MG63 (cell line): ENCODE measurements around the gene HAT1. TPM values are rescaled to one million over a fixed set of nuclear protein-coding genes. Genes with fewer than 3 reads are reported as not detected.
"Not testable (repeated sequence)": the region's sequence is repeated elsewhere in the genome, so short reads cannot be mapped to it uniquely, and the experiment has no call there.

Source experiments
- DNase-seq: peaks from one replicate; pipeline ENCODE4 v3.0.0-alpha.2; 2020
- H3K27me3 ChIP-seq: fragments of 250-450 bp; sonication (Bioruptor Pico); 2 replicates; pipeline ENCODE4 v1.5.1; 2020; ENCODE audit warnings: mild to moderate bottlenecking, moderate library complexity
- H3K36me3 ChIP-seq: fragments of 250-450 bp; sonication (Bioruptor Pico); 2 replicates; pipeline ENCODE4 v1.5.1; 2020; ENCODE audit warnings: mild to moderate bottlenecking, moderate library complexity
- H3K4me3 ChIP-seq: fragments of 250-450 bp; sonication (Bioruptor Pico); 2 replicates; pipeline ENCODE4 v1.5.1; 2020; ENCODE audit warnings: mild to moderate bottlenecking, moderate library complexity
- H3K9me3 ChIP-seq: fragments of 250-450 bp; sonication (Bioruptor Pico); 2 replicates; pipeline ENCODE4 v1.5.1; 2020; ENCODE audit warnings: mild to moderate bottlenecking, moderate library complexity
- total RNA-seq: library from RNA; depleted of rRNA; stranded (reverse); fragments of >200 nt; shearing (Covaris generic); gene quantifications from 2 replicates; pipeline ENCODE4 v1.2.3, GENCODE V29; 2014; ENCODE audit warnings: low replicate concordance; rRNA removed

HAT1 gene
- total RNA-seq = 51.3 and 118 TPM in 2 replicates

DNA sequence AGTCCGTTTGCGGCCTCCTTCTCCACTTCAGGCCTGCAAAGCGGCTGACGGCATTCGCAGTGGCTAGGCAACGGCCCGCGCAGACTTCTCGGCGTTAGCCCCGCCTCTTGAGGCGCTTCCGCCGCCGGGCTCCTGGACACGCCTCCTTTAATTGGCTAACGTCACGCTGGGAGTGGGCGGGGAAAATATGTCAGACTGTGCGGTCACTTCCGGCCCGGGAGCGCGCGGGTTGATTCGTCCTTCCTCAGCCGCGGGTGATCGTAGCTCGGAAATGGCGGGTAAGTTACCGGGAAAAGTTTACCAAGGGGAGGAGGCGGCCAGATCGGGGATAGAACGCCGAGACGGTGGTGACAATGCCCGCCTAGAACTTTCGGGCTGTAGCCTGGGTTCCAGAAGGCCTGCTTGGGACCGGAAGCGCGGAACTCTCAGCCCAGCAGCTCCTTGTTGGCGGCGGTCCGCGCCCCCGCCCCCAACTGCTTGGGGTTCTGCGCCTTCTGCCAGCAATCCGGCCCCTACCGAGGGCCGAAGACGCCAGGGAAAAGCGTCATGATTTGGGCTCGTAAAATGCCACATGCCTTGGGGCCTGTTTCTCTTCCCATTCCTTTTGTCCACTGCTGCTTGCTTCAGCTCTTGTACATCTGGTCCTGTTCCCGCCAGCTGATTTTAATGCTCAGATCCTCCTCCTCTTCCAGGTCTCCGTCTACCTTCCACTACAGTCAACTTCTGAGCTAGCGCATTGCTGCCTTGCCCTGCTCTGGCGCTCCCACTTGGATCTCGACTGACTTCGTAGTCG is at the start of gene HAT1:
TSS of gene HAT1 (plus strand) at position 232 of the 793 bp plus-strand sequence. CDS start at position 272, 40 bp downstream.
- H3K27me3 ChIP-seq = no peaks in the 10 kb centered on the region
- H3K36me3 ChIP-seq = peaks cover 34% of the 10 kb centered on the region
- peak within 1 kb of the TSS; percentile 68 for H3K4me3 ChIP-seq
- peak; percentile 95 for DNase-seq
- no peaks in the 10 kb centered on the region for H3K9me3 ChIP-seq

- Histone ChIP-seq H3K4me3 (no peak overlapping the region), H3K36me3 (peaks cover 12% of the 10 kb centered on the region), H3K9me3 (no peaks in the 10 kb centered on the region), H3K27me3 (no peaks in the 10 kb centered on the region)
- DNase-seq = no peak
Observed at GRCh38 chr2:171874517-171874916, 47.7 kb upstream of the HAT1 start.

- Histone ChIP-seq H3K4me3 (no peak overlapping the region), H3K36me3 (peaks cover 12% of the 10 kb centered on the region), H3K9me3 (no peaks in the 10 kb centered on the region), H3K27me3 (no peaks in the 10 kb centered on the region)
- no peak for DNase-seq
Observed at GRCh38 chr2:171874963-171875362, 47.3 kb upstream of the HAT1 start.

DNA sequence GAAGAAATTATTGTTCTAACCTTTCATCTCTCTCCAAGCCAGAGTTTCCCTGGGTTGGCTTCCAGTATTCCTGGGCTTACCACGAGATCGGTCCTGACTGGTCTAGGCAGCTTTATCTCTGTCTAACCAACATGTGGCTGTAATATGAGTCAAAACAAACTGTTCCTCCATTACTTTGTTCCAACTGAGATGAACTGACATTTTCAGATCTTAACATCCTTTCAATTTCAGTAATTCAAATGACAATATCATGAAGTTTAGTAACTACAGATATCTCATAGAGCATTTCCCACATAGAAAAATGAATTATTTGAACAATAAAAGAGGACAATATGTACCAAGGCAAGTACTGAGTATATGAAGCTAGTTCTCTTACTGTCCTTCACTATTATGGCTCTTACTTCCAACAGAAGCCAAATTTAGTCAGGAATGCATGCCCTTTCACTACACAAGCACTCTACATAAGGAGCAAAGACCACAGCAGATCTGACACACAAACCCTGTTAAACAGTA is 43.7 kb upstream of the HAT1 start:
- Histone ChIP-seq H3K36me3 (peaks cover 12% of the 10 kb centered on the region), H3K4me3 (no peak overlapping the region), H3K27me3 (no peaks in the 10 kb centered on the region), H3K9me3 (no peaks in the 10 kb centered on the region)
- DNase-seq = peak; percentile 16

DNA sequence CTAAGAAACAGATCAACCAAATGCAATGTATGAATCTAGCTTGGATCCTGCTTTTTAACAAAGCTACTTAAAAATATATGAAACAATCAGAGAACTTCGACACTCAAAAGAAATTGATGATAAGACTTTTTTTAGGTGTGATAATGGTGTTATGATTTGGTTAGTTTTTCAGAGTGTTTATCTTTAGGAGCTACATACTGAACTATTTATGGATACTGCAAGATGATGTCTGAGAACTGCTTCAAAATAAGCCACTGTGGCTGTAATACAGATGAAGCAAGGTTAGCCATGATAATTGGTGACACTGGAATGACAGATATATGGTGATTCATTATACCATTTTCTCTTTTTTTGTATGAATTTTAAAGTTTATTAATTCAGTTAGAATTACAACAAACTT is 42.4 kb upstream of the HAT1 start:
- H3K27me3 ChIP-seq = no peaks in the 10 kb centered on the region

DNA sequence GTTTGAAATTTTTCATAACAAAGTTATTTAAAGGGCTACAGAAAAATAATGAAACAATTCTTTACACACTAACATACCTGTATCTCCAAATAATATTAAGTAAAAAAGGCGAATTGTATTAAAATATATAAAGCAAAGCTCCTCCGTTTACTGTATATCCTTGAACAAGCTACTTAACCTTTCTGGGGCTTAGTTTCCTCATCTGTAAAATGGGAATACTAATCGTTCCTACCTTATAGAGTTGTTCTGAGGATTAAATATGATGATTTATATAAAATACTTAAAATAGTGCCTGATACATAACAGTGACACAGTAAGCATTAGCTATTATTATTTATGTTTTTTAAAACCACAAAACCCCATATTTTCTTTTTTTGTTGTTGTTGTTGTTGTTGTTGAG is 41.5 kb upstream of the HAT1 start:
- Histone ChIP-seq H3K27me3 (no peaks in the 10 kb centered on the region), H3K36me3 (no peaks in the 10 kb centered on the region), H3K9me3 (no peaks in the 10 kb centered on the region), H3K4me3 (no peak overlapping the region)
- DNase-seq = no peak

More for the DNA sequence above, 42.4 kb upstream of the HAT1 start:
- no peak for DNase-seq
- H3K9me3 ChIP-seq = no peaks in the 10 kb centered on the region
- peaks cover 7% of the 10 kb centered on the region for H3K36me3 ChIP-seq
- H3K4me3 ChIP-seq = no peak overlapping the region

- no peaks in the 10 kb centered on the region for H3K36me3 ChIP-seq
- no peaks in the 10 kb centered on the region for H3K9me3 ChIP-seq
- DNase-seq = peak; percentile 2
- H3K27me3 ChIP-seq = no peaks in the 10 kb centered on the region
- no peak overlapping the region for H3K4me3 ChIP-seq
Observed at GRCh38 chr2:171882089-171882769, 40.0 kb upstream of the HAT1 start.

DNA sequence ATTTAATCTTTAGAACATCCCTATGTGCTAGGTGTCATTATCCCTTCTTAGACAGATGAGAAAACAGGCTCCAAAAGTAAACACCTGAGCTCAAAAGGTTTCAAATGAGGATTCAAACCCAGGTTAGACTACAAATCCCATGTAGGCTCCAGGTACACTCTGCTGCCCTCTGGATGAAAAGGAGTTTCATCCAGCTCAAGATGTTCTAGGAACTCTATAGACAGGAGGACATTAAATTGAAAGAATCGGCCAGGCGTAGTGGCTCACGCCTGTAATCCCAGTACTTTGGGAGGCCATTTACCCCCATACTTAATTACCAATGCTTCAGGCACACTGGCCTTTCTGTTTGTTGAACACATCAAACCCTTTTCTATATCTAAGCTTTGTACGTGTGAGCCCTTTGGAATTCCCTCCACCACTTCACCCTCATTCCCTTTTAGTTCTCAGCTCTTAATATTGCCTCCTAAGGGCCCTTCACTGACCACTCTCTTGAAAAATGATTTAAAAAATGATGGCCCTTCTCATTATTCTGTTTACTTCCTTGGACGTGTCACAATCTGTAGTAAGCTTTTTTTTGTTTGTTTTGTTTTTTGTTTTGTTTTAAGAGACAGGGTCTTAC is 38.9 kb upstream of the HAT1 start:
- Histone ChIP-seq H3K36me3 (no peaks in the 10 kb centered on the region), H3K9me3 (no peaks in the 10 kb centered on the region), H3K27me3 (no peaks in the 10 kb centered on the region), H3K4me3 (no peak overlapping the region)
- no peak for DNase-seq

GRCh38 chr2:171889333-171889732 is 32.9 kb upstream of the HAT1 start:
- Histone ChIP-seq H3K4me3 (no peak overlapping the region), H3K36me3 (peaks cover 5% of the 10 kb centered on the region), H3K27me3 (no peaks in the 10 kb centered on the region), H3K9me3 (no peaks in the 10 kb centered on the region)
- DNase-seq = no peak

DNA sequence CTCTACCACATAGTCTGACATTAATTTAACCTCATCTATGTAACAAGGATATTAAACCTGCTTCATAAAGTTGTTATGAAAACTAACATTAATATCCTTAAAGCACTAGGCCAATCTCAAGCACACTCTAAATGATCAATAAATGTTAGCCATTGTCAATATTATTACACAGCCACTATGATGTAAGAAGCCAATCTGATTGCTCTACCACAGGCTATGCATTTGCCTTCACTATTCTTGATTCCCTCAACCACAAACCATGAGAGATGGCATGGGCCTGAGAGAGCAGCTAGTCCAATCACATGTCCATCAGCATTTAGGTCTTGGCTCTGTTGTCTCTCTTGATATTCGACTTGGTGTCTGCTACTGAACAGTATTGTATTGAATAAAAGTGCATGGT is 32.5 kb upstream of the HAT1 start:
- no peaks in the 10 kb centered on the region for H3K9me3 ChIP-seq
- H3K36me3 ChIP-seq = peaks cover 5% of the 10 kb centered on the region
- no peak overlapping the region for H3K4me3 ChIP-seq
- H3K27me3 ChIP-seq = no peaks in the 10 kb centered on the region
- DNase-seq = no peak

DNA sequence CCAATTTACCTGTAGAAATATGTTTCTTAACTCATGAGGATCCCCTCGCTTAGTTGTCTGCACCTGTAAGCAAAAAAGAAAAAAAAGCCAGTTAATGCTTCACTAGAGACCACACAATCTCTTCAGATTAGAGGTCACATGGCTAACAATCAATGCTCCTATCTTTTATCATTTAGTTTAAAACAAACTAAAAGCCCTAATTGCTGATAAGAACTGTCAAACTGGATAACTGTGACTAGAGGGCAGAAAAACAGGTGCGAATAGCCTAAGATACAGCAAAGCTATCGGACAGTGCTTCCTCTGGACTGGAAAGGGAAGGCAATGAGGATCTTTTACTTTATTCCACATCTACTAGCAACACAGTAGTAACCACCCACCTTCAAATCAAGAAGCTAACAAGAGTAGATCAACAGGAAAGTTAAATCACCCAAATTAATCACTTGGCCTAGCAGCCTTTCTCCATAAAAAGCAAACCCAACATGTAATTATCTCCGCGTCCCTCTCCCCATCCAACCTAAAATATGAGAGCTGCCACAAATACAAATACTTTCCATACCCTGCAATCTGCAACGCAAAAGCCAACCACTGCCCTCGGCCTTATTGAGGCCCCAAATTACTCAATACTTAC is 29.0 kb upstream of the HAT1 start:
- Histone ChIP-seq H3K27me3 (no peaks in the 10 kb centered on the region), H3K4me3 (peak overlapping the region; percentile 90), H3K9me3 (no peaks in the 10 kb centered on the region), H3K36me3 (peaks cover 5% of the 10 kb centered on the region)
- no peak for DNase-seq

DNA sequence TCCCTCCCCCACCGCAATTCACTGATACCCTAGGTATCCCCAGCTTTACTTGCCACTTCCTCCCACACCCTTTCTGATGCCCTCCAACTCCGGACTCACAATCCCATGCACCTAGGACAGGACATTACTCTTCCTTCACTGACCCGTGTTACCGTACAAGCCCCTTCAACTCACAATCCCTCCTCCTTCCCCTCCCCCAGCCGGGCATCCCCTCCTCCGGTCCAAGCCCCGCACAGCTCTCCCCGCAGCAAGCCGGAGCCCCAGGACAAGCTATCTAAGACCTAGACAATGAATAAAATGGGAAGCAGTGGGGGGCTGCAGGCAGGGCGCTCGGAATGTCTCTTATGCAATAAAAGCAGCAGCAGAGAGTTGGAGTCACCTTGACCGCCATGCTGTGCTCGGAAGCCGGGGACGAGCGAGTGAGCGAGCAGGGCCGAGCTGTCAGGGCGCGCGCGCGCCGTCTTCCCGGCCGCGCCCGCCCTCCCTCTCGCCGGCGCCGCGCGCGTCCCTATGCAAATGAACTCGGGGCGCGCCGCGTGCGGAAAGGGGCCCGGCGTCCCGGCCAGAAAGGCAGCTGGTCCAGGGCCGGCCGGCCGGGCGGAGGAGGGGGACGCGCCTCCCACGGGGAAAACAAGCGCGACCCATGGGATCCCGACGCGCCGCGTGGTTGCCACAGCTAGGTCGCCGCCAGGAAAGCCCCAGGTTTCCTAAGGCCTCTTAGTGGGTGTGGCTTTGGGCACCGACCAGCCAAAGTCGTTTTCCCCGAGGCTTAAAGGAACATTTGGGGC is 28.2 kb upstream of the HAT1 start, which contains the start of gene SLC25A12:
TSS of gene SLC25A12 (minus strand) at position 421 of the 788 bp plus-strand sequence. CDS start at position 391, 30 bp downstream.
- Histone ChIP-seq H3K9me3 (no peaks in the 10 kb centered on the region), H3K36me3 (peaks cover 5% of the 10 kb centered on the region), H3K4me3 (peak within 1 kb of the TSS; percentile 90), H3K27me3 (no peaks in the 10 kb centered on the region)
- peak; percentile 89 for DNase-seq

GRCh38 chr2:171894612-171894947 is 27.7 kb upstream of the HAT1 start:
- no peaks in the 10 kb centered on the region for H3K9me3 ChIP-seq
- peak overlapping the region; percentile 90 for H3K4me3 ChIP-seq
- peaks cover 5% of the 10 kb centered on the region for H3K36me3 ChIP-seq
- no peaks in the 10 kb centered on the region for H3K27me3 ChIP-seq
- DNase-seq = no peak

DNA sequence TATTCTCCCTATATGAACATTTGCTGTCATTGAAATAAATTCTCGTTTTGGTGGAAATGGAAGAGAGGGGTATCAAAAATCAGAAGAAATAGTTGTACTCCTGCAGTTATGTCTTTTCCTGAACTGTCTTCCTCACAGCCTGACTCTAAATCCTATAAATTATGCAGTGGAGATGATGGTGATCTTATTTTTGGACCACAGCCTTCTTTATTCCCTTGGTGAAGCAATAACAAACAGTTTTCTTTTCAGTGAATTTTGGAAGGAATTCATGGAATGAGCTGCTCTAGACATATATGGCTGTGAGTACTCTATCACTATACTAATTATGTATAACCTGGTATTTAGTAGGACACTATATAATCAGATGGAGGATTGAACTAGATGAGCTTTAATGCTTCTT is 26.5 kb upstream of the HAT1 start:
- no peaks in the 10 kb centered on the region for H3K9me3 ChIP-seq
- H3K4me3 ChIP-seq = no peak overlapping the region
- no peaks in the 10 kb centered on the region; the same call in none of the 2 replicates for H3K36me3 ChIP-seq
- DNase-seq = no peak
- H3K27me3 ChIP-seq = no peaks in the 10 kb centered on the region

GRCh38 chr2:171899623-171900282 is 22.5 kb upstream of the HAT1 start:
- not testable (repeated sequence) for H3K4me3 ChIP-seq, DNase-seq, H3K9me3 ChIP-seq, H3K36me3 ChIP-seq, H3K27me3 ChIP-seq
